Small intestine (tissue), 7 donors: ENCODE results near the gene MED26. TPM values are rescaled to one million over a fixed set of nuclear protein-coding genes. Genes with fewer than 3 reads are reported as not detected.

ENCODE experiments used
- DNase-seq, 2 donors: peaks; one replicate each; pipeline versions ENCODE4 v3.0.0 to v3.0.0-alpha.2; 2013
- FAIRE-seq: peaks from 2 replicates; lab custom pipeline; 2012; peaks lifted over from hg19 to GRCh38; lab: Jason Lieb, UNC
- H3K27ac ChIP-seq, 3 donors: one replicate each; pipeline ENCODE4 v1.5.1; 2013; ENCODE audit warnings: low read length in 2 of 3, mild to moderate bottlenecking in 2 of 3, control low read depth in 1 of 3, inconsistent platforms in 1 of 3, low read depth in 1 of 3, moderate library complexity in 1 of 3
- H3K27me3 ChIP-seq, 3 donors: one replicate each; pipeline ENCODE4 v1.6.1; 2013; ENCODE audit warnings: low read length in 3 of 3, inconsistent platforms in 1 of 3; ENCODE audit not compliant: control insufficient read depth in 3 of 3, insufficient read depth in 3 of 3
- H3K36me3 ChIP-seq, 3 donors: one replicate each; pipeline ENCODE4 v1.6.1; 2013; ENCODE audit warnings: low read length in 3 of 3, inconsistent platforms in 1 of 3, low read depth in 1 of 3, mild to moderate bottlenecking in 1 of 3, moderate library complexity in 1 of 3; ENCODE audit not compliant: control insufficient read depth in 3 of 3, insufficient read depth in 2 of 3
- H3K4me1 ChIP-seq, 3 donors: one replicate each; pipeline ENCODE4 v1.6.1; 2013; ENCODE audit warnings: low read length in 2 of 3, inconsistent platforms in 1 of 3, low read depth in 1 of 3, mild to moderate bottlenecking in 1 of 3, moderate library complexity in 1 of 3; ENCODE audit not compliant: control insufficient read depth in 3 of 3, insufficient read depth in 2 of 3
- H3K4me3 ChIP-seq, 3 donors: one replicate each; pipeline ENCODE4 v1.5.1; 2013; ENCODE audit warnings: low read length in 3 of 3, control low read depth in 1 of 3, inconsistent platforms in 1 of 3, low read depth in 1 of 3, mild to moderate bottlenecking in 1 of 3, moderate library complexity in 1 of 3
- H3K9me3 ChIP-seq, 2 donors: one replicate each; pipeline ENCODE4 v1.6.1; 2013; ENCODE audit warnings: low read depth in 1 of 2, low read length in 1 of 2; ENCODE audit not compliant: control insufficient read depth in 2 of 2, insufficient read depth in 1 of 2
- WGBS, 3 donors: extraction: QIAGEN DNeasy Blood & Tissue Kit; methylation state at CpG; one replicate each; pipeline ENCODE4 v1.1.7; 2013; 5-methylcytosine and 5-hydroxymethylcytosine counted together
- polyA plus RNA-seq, 4 donors: library from polyadenylated mRNA; stranded (reverse) in 3 of 4; unstranded in 1 of 4; fragments of 200-250 nt in 3 of 4; fragments of 120-200 nt in 1 of 4; gene quantifications; one replicate each; pipeline versions ENCODE4 v1.2.1 to v1.2.3, GENCODE V29; 2013
- donor health status: healthy with polysubstance abuse.
- donor health status: control.
- donor health status: control.
- donor health status: Bipolar disorder and iron deficiency.
- donor health status: healthy.

MED26 gene
- polyA plus RNA-seq, 4 donors = 4.6 to 7.9 (median 5.4) TPM

GRCh38 chr19:16626796-16627192, 1.2 kb downstream of the MED26 start:
- no peak for FAIRE-seq
- peak in 1 of 2 donors; percentile 16 for DNase-seq
- 2 to 4% (median 3%) methylated on average over 12 of the region's 12 CpGs for WGBS, 3 donors

DNA sequence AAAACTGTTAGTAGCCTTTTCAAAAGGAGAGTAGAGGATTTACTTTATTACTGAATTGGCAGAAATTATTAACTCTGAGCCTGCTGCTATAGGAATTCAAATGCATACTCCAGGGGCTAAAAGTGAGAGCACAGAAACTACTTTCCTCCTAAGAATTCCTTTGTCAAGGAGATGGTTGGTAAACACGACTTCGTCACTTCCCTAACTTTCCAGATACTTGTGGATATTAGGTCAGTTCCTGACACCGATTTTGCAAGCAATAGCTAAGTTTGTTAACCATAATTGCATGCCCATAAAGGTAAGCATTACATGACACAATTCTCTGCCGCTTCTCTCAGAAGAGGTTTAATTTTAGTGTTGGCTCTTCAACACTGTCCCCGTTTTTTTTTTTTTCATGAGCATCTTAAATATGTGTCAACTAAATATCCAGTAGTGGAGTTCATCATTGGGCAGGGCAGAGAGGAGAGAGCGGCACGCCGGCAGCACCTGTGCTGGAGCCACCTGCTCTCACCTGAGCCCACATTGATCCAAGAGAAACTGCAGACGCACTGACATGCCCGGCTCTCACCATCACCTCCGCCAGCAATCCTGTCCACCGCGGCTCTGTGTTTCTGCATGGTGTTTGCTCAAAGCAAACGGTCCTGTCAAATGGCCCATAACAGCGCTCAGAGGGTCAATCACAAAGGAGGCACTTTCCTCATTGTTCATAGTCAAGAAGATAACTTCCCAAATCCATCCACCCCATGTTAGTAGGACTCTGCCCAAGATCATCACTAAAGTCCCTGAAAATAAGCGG, 2.6 kb downstream of the MED26 start:
- WGBS, 3 donors = 77 to 81% (median 81%) methylated on average over 16 of the region's 16 CpGs
- Histone ChIP-seq H3K36me3 (peaks cover 3 to 29% (median 6%) of the 10 kb centered on the region in 3 donors), H3K27ac (no peak overlapping the region), H3K27me3 (no peaks in the 10 kb centered on the region), H3K9me3 (no peaks in the 10 kb centered on the region), H3K4me3 (no peak overlapping the region), H3K4me1 (peaks cover 5 to 9% (median 6%) of the 10 kb centered on the region in 3 donors)
- DNase-seq (no peak), FAIRE-seq (no peak)

More at GRCh38 chr19:16626796-16627192, 1.2 kb downstream of the MED26 start:
- Histone ChIP-seq H3K4me1 (peaks cover 2 to 6% (median 5%) of the 10 kb centered on the region in 3 donors), H3K9me3 (no peaks in the 10 kb centered on the region), H3K4me3 (peak overlapping the region; percentile 69 to 100 (median 95)), H3K27me3 (no peaks in the 10 kb centered on the region), H3K36me3 (peaks cover 3 to 38% (median 6%) of the 10 kb centered on the region in 3 donors), H3K27ac (peak overlapping the region; percentile 36 to 77 (median 60))

DNA sequence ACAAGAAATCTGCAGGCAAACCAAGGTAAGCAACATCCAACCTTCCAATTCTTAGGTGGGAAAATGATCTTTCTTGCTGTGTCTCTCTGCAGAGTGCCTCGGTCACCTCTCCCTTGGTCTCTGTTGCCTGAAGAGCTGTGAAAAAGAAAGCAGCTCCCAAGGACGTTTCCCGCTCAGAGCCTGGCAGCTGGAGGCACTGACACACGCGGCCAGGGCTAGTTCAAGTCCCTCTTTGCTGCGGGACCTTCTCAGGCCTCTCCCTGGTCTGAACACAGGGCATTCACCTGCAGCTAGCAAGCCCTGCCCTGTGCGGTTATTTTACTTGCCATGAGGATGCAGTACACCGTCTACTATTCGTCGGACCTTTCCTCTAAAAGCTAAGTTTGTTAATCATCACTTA, 3.8 kb downstream of the MED26 start:
- WGBS, 3 donors = 74 to 84% (median 80%) methylated on average over 10 of the region's 10 CpGs

GRCh38 chr19:16623576-16623975, 4.4 kb downstream of the MED26 start:
- H3K4me1 ChIP-seq = peaks cover 5 to 9% (median 8%) of the 10 kb centered on the region in 3 donors
- H3K27ac ChIP-seq = no peak overlapping the region
- 77 to 82% (median 80%) methylated on average over 6 of the region's 6 CpGs for WGBS, 3 donors
- no peak overlapping the region for H3K4me3 ChIP-seq
- H3K36me3 ChIP-seq = peaks cover 3 to 29% (median 6%) of the 10 kb centered on the region in 3 donors
- H3K27me3 ChIP-seq = no peaks in the 10 kb centered on the region
- FAIRE-seq (no peak), DNase-seq (no peak)
- no peaks in the 10 kb centered on the region for H3K9me3 ChIP-seq

More for the DNA sequence above, 3.8 kb downstream of the MED26 start:
- Histone ChIP-seq H3K27ac (no peak overlapping the region), H3K36me3 (peaks cover 3 to 29% (median 6%) of the 10 kb centered on the region in 3 donors), H3K9me3 (no peaks in the 10 kb centered on the region), H3K27me3 (no peaks in the 10 kb centered on the region), H3K4me3 (no peak overlapping the region), H3K4me1 (peaks cover 5 to 9% (median 8%) of the 10 kb centered on the region in 3 donors)
- no peak for FAIRE-seq
- no peak for DNase-seq

DNA sequence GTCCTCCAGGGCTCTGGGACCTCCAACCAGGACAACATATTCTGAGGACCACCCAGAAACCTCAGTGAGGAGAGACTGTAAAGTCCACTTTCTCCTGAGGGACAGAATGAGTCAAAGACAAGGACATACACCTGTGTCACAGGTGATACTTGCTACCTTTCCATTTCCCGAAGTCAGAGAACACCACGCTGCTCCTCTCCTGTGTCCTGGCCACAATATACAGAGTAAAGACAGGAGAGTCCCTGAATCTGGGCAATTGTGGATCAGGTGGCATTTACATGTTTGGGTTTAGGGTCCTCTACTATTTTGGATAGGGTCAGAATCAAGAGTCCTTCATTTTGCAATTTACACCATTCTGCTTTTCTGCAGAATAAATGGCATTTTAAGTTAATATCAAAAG, 4.9 kb downstream of the MED26 start:
- DNase-seq (no peak), FAIRE-seq (no peak)
- Histone ChIP-seq H3K27me3 (no peaks in the 10 kb centered on the region), H3K36me3 (peaks cover 3 to 34% (median 6%) of the 10 kb centered on the region in 3 donors), H3K9me3 (no peaks in the 10 kb centered on the region), H3K4me1 (peaks cover 5 to 9% (median 8%) of the 10 kb centered on the region in 3 donors), H3K4me3 (no peak overlapping the region), H3K27ac (no peak overlapping the region)
- 83 to 91% (median 86%) methylated on average over 2 of the region's 2 CpGs for WGBS, 3 donors

- FAIRE-seq (no peak), DNase-seq (no peak)
- Histone ChIP-seq H3K4me3 (no peak overlapping the region), H3K9me3 (no peaks in the 10 kb centered on the region), H3K27me3 (no peaks in the 10 kb centered on the region), H3K4me1 (peaks cover 1 to 9% (median 3%) of the 10 kb centered on the region in 3 donors), H3K36me3 (peaks cover 3 to 45% (median 6%) of the 10 kb centered on the region in 3 donors), H3K27ac (no peak overlapping the region)
- WGBS, 3 donors = 65 to 71% (median 69%) methylated on average over 7 of the region's 7 CpGs
These were observed 6.7 kb downstream of the MED26 start for GRCh38 chr19:16621165-16621800.

DNA sequence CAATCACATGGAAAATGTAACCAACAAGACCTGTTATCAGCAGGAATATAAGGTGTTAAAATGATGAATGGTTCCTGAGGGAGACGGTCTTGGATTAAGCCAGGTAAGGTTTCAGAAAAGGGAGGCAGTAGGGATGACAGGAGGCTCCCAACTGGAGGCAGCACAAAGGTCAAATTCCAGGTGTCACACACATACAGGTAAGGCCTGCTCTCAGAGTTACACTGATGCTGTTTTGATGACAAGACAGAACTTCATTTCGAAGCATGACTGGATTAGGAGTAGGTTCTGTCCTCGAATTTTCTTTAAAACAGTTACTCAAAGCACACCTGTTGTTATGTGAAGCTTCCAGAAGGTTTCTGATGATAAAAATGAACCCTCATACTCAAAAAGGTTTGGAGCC, 7.4 kb downstream of the MED26 start:
- no peak for FAIRE-seq
- Histone ChIP-seq H3K36me3 (peaks cover 3 to 46% (median 5%) of the 10 kb centered on the region in 3 donors), H3K27ac (no peak overlapping the region), H3K27me3 (no peaks in the 10 kb centered on the region), H3K9me3 (no peaks in the 10 kb centered on the region), H3K4me3 (no peak overlapping the region), H3K4me1 (peaks cover 0 to 9% (median 2%) of the 10 kb centered on the region in 3 donors)
- DNase-seq = peak; percentile 24 to 55
- 29 to 66% (median 36%) methylated on average over 3 of the region's 3 CpGs for WGBS, 3 donors

- Histone ChIP-seq H3K27ac (no peak overlapping the region), H3K9me3 (no peaks in the 10 kb centered on the region), H3K36me3 (peaks cover 3 to 44% (median 3%) of the 10 kb centered on the region in 3 donors), H3K4me3 (no peak overlapping the region), H3K4me1 (peaks cover 0 to 9% (median 2%) of the 10 kb centered on the region in 3 donors), H3K27me3 (no peaks in the 10 kb centered on the region)
- no peak for DNase-seq
- FAIRE-seq = no peak
- 82 to 92% (median 85%) methylated on average over 5 of the region's 5 CpGs for WGBS, 3 donors
These were observed 8.0 kb downstream of the MED26 start for GRCh38 chr19:16620018-16620417.
